GF-D8 (cell line): ENCODE data around the gene LIAS.
"Not testable (repeated sequence)": the region's sequence is repeated elsewhere in the genome, so short reads cannot be mapped to it uniquely, and the experiment has no call there.

Experiments
- DNase-seq: peaks from one replicate; lab custom pipeline; 2025; lab: John Stamatoyannopoulos, UW

LIAS gene

GRCh38 chr4:39497909-39498726 is 39.3 kb downstream of the LIAS start:
- no peak for DNase-seq

- no peak for DNase-seq
Measured at GRCh38 chr4:39498727-39499020, 39.8 kb downstream of the LIAS start.

- DNase-seq = no peak
Measured at GRCh38 chr4:39502019-39502663, 43.3 kb downstream of the LIAS start.

- DNase-seq = not testable (repeated sequence)
Measured at GRCh38 chr4:39502664-39503035, 43.8 kb downstream of the LIAS start.

- no peak for DNase-seq
Measured at GRCh38 chr4:39504538-39504937, 45.7 kb downstream of the LIAS start.

GRCh38 chr4:39505581-39505980 is 46.7 kb downstream of the LIAS start:
- DNase-seq = no peak

- no peak for DNase-seq
Measured at GRCh38 chr4:39510348-39510929, 51.6 kb downstream of the LIAS start.

- not testable (repeated sequence) for DNase-seq
Measured at GRCh38 chr4:39514266-39514665, 55.4 kb downstream of the LIAS start.

- no peak for DNase-seq
Measured at GRCh38 chr4:39514888-39515401, 56.1 kb downstream of the LIAS start.

- DNase-seq = not testable (repeated sequence)
Measured at GRCh38 chr4:39515669-39516401, 57.0 kb downstream of the LIAS start.

- no peak for DNase-seq
Measured at GRCh38 chr4:39516407-39516966, 57.6 kb downstream of the LIAS start.

GRCh38 chr4:39518484-39518883 is 59.6 kb downstream of the LIAS start:
- DNase-seq = no peak

GRCh38 chr4:39521253-39521919 is 62.5 kb downstream of the LIAS start:
- DNase-seq = no peak

- no peak for DNase-seq
Measured at GRCh38 chr4:39522068-39522467, 63.2 kb downstream of the LIAS start.

- no peak for DNase-seq
Measured at GRCh38 chr4:39524161-39524957, 65.5 kb downstream of the LIAS start.

- no peak for DNase-seq
Measured at GRCh38 chr4:39525822-39526690, 67.2 kb downstream of the LIAS start.

- no peak for DNase-seq
Measured at GRCh38 chr4:39526765-39527295, 68.0 kb downstream of the LIAS start.

- peak; percentile 80 for DNase-seq
Measured at GRCh38 chr4:39527296-39528060, 68.6 kb downstream of the LIAS start, which contains the start of gene UGDH. Gene UGDH, minus strand, starts transcription at chr4:39527439. Its CDS starts 5,927 bp downstream, at chr4:39521512.

- DNase-seq = no peak
Measured at GRCh38 chr4:39528061-39528465, 69.2 kb downstream of the LIAS start.
